GM18519 (cell line): ENCODE data around the gene SMPDL3A.
"Not testable (repeated sequence)": the region's sequence is repeated elsewhere in the genome, so short reads cannot be mapped to it uniquely, and the experiment has no call there.

Experiments
- ATAC-seq: cut with Tn5 transposase; IDR thresholded peaks from one replicate; pipeline ENCODE4 v1.9.1; 2021; ENCODE audit warnings: mild to moderate bottlenecking, moderate library complexity; ENCODE audit not compliant: unreplicated experiment, low FRiP score

The SMPDL3A gene, protein sequence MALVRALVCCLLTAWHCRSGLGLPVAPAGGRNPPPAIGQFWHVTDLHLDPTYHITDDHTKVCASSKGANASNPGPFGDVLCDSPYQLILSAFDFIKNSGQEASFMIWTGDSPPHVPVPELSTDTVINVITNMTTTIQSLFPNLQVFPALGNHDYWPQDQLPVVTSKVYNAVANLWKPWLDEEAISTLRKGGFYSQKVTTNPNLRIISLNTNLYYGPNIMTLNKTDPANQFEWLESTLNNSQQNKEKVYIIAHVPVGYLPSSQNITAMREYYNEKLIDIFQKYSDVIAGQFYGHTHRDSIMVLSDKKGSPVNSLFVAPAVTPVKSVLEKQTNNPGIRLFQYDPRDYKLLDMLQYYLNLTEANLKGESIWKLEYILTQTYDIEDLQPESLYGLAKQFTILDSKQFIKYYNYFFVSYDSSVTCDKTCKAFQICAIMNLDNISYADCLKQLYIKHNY

DNA sequence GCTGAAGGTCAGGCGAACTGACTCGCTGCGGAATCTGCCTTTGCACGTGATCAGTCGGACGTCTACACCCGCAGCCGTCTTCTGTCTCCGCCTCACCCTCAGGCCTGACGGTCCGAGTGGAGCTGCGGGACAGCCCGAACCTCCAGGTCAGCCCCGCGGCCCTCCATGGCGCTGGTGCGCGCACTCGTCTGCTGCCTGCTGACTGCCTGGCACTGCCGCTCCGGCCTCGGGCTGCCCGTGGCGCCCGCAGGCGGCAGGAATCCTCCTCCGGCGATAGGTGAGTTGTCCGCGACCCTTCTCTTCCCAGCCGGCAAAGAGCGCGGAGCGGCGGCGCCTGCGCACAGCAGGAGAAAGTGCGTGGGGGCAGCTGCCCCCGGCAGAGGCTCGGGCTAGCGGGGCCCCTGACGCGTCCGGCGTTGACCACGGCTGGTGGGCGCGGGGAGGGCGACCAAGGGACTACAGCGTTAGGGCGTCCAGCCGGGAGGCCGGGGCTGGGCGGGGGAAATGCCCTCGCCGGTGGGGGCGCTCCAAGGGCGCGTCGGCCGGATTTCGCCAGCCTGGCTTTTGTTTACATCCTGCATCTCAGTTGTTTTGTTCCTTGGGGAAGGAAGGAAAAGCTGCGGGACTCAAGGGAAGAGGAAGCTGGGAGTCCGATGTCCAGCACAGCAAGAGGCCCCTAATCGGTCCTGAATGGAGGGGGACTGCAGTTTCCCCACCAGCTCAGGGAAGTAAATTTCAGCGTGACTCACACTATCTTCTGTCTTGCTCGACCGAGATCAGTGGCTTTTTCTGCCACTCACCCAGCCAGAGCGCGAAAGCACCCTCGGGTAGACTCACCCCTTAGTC, at the start of gene SMPDL3A:
SMPDL3A (plus strand) TSS at position 77 of the 846 bp plus-strand sequence; CDS start at position 166, 89 bp downstream.
- ATAC-seq = peak; percentile 60

DNA sequence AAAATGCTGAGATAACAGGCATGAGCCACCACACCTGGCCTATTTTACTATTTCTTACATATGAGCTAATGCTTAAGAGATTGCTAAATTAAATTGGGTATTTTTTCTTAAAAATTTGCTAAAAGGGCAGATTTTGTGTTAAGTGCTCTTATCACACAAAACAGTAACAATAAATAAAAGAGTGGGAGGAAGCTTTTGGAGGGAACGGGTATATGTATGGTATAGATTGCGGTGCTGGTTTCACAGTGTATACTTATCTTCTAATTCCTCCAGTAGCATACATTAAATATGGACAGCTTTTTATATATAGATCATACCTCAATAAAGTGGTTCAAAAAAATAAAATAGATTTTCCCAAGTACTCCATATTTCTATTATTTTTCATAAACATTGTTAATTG, 49.0 kb upstream of the SMPDL3A start:
- ATAC-seq = no peak

DNA sequence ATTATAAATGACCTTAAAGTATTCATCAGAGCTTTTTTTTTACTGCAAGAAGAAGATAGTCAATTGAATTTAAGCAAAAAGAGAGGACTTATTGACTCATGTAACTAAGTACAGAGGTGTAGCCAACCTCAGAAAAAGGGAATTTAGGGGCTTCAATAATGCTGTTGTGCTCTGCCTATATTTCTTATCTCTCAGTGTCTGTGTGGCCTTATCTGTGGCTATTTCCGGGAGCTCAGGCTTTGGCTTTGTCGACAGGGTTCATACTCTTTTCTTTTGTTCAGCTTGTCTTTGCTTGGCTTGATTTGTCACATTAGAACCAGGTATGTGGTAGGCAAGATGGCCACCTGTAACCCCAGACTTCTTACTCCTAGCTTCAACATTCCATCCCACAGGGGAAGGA, 48.1 kb upstream of the SMPDL3A start:
- no peak for ATAC-seq

DNA sequence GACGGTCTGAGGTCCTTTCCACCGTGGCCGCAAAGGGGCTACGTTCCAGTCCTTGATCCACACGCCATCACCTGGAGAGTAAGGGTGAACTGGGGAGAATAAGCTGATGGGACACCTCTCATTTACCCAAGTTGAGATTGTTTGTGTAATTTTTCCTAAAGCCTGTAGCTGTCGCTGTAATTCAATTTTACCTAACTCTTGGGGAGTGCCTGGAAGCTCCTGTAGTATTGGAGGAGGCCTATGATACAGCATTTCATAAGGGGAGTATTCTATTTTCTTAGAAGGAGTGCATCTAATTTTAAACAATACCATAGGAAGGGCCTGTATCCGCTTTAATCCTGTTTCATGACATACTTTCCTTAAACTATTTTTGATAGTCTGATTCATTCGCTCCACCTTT, 44.8 kb upstream of the SMPDL3A start:
- not testable (repeated sequence) for ATAC-seq

DNA sequence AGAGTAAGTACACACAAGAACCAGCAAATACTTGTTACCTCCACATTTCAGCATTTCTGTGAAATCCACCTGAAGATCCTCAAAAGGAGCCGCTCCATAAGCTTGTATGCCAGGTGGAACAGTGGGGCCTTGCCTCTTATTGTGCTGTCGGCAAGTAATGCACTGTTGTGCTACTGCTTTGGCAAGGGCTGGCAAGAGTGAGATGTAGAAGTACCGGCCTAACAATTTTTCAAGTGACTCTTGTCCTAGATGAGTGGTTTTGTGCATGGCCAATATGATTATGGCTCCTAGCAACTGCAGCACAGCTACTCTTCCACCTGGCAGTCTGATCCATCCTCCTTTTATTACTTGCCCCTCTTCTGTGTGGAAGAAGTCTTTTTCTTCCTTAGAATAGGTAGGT, 44.2 kb upstream of the SMPDL3A start:
- ATAC-seq = not testable (repeated sequence)

DNA sequence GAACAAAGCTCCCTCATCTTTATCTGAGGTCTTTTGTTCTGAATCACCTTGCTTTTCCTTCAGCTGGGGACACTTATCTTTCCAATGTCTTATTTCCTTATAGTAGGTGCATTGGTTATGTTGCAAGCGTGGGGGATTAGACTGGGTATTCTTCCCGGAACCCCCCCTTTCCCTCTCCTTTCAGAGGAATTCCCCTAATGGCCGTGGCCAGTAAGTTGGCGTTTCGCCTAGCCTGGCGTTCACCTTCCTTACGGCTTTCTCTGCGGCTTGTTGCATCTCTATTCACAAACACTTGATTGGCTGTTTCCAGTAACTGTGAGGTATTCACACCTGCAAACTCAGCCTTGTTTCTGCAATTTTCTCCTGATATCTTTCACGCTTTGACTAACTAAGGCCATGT, 42.4 kb upstream of the SMPDL3A start:
- ATAC-seq = no peak

DNA sequence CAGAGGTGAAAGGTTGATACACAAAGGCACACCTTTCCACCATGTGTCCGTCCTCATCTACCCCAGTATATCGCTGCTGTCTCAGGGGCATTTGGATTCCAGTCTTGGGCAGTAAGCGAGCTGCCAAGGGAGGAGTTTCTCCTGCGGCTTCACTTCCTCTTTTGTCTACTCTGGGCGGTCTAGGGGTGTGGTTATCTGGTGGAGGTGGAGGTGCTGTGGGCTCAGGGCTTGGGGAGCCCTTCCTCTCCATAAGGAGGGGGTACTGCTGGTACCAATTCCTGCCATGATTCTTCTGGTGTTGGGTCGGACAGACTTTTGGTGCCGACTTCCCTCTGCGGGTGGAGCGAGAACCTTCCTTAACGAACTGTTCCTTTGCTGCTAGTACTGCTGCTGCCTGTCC, 41.5 kb upstream of the SMPDL3A start:
- no peak for ATAC-seq

DNA sequence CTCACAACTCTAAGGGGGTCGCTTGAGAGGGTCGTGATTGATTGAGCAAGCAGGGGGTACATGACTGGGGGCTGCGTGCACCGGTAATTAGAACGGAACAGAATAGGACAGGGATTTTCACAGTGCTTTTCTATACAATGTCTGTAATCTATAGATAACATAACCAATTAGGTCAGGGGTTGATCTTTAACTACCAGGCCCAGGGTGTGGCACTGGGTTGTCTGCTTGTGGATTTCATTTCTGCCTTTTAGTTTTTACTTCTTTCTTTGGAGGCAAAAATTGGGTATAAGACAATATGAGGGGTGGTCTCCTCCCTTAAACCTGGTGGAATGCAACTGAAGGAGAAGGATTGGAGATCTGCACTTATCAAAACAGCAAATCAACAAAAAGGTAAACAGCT, 40.1 kb upstream of the SMPDL3A start:
- not testable (repeated sequence) for ATAC-seq

DNA sequence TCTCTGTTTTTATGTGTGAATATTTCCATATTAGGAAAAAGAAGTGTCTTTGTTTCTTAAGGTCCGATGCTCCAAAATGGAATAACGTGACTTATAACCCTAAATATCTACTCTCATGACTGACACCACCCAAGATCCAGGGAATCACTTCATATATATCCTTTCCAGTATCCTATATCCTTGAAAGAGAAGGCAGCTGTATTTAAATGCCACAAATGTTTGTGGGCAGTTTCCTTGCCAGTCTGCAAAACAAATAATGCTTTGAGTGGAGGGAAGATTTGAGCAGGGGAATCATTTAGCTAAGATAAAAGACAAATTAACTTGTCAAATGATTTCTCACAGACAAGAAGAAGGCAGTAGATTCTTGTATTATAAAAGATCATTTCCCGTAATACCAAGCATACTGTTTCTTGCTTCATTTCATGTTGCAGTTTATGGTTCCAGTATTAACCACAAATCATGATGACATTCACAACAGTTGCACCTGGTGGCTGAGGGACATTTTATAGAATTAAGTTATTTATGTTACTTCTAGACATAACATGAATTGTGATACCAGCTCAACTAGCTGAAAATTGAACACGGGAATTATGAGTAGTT, 39.5 kb upstream of the SMPDL3A start:
- ATAC-seq = no peak

DNA sequence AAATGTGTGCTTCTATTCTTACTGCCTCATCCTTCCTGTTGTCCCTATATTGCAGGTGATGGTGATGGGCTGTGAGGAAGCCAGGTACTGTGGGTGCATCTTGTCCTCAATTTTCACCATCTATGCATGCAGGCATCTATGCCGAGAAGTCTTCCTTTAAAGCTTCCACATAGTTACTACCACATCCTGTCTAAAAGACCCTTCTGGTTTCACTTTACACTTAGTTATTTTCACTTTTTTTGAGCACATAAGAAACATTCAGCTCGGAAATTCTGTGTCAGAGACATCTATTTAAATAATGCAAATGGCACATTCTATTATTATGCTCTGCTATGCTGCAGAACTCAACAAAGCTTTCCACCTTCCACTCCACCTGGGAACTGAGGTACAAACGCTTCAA, 37.7 kb upstream of the SMPDL3A start:
- peak; percentile 90 for ATAC-seq

DNA sequence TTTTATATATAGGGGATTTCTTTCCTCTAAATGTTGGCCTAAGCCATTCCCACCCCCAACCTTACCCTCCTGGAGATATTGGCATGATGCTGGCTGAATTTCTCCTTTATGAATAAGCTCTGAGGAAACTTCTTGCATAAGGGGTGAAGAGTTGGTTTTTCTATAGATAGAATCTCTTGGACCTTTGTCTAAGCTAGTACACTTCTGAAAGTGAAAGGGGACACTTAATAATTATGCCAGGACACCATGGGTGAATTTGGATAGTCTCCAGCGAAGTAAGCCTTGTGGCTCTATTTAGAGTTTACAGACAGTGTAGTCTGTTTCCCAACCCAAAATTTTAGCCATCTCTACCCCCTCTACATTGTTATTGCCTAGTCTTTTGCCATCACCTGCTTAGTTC, 36.6 kb upstream of the SMPDL3A start:
- ATAC-seq = peak; percentile 22

DNA sequence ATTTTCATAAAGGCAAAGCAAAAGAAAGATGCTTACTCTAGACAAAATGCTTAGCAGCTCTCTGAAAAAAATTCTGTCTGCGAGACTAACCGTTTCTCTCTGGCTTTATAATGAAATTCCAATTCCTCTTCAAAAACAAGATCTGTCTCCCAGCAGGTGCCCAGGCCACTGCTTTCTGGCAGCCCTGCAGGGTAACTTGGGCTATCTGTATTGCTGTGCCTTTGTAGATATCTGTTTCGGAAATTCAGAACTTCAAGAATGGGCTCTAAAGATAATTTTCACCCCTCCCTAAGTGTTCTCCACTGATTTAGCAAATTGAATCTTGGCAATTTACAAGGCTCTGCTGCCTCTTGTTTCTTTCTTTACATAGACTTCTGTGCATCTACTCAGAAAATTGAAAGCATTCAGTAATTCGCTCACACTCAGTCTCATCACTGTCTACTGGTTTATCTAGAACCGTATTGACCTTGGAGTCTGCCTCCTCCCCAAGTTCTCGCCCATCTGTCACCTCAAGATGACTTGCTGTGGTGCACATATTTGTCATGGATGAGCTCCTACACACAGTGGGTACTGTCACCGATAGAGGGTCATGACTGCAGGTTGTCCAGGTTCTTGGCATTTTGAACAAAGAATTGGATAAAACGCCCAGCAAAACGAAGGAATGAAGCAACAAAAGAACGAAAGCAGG, 35.9 kb upstream of the SMPDL3A start:
- no peak for ATAC-seq

DNA sequence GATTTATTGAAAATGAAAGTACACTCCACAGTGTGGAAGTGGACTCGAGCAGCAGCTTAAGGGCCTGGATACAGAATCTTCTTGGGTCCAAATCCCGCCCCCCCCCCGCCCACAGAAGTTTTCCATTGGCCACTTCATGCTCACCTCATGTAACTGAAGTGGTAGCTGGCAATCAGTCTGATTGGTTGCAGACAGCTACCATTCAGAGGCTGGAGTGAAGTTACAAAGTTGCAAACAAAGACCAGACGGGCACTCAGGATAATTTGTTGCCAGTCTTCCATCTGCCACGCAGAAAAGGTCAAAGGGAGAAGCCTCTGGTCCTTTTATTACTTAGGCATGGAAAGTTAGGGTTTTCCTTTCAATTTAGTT, 35.4 kb upstream of the SMPDL3A start:
- ATAC-seq = no peak

DNA sequence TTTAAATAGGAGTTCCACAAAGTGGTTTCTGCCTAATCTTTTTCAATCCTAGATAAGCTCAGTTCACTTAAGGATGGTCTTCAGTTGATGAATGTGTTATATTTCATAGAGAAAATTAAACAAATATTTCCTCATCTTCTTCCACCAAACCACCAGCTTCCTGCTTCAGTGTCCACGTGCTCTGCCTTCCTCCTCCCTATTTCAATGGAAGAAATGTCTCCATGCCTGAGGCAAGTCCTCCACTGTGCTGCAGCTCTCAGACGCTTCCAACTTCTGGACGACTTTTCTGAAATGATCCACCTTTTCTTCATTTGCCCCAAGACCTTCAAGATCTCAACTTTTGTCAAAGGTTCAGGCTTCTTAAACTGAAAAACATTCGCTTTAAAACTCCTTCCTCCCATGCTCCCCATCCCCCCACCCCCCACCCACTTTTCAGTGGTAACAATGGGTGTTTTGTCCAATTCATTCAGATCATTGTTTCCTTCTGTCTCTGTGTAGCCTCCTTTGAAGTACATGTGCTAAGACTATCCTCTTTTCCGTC, 34.8 kb upstream of the SMPDL3A start:
- ATAC-seq = no peak

DNA sequence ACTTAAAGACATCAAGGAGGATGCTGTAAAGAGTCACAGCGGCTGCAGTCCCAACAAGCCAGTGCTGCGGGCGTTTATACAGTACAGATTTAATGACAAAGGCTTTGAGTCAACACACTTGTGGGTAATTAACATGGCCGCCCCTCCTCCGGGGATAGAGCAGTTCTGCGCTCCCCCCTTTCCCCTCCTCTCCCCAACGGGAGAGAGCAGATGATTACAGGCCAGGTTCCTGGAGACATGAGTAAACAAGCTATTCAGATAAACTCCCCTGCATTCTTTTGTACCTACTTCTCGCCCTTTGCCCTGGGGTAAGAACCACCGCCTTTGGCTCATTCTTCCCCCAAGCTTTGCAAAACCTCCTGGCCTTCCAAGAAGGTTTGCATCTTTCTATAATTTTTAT, 33.2 kb upstream of the SMPDL3A start:
- no peak for ATAC-seq

DNA sequence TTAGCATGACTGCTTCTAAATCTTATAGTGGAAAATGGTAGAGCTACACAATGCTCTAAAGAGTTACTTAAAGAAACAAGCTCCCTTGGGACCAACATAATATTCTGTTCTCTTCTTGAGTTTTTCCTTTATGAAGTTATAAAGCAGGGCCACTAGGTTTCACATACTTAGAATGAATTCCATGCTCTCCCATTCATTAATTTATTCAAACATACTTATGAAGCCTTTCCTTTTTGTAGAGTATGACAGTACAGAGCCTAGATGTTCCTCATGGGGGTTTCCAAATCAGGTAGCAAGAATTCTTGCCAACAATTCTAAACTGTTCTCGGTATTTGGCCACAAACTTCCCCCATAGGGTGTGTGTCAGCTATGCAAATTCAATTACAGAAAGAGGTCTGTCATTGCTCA, 30.1 kb upstream of the SMPDL3A start:
- peak; percentile 99 for ATAC-seq

DNA sequence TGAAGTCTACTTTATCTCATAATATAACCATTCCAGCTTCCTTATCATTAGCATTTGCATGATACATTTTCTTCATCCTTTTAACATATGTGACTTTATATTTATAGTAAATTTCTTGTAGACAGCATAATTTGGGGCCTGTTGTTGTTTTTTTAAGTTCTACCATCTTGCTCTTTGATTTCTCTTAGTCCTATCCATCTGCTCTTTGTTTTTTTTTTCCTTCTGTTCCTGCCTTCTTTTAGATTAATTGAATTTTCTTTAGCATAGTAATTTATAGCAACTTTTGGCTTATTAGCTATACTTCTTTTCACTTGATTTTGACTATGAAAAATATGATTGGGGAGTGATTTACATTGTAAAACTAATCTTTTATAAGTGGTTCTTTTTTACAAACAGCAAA, 28.7 kb upstream of the SMPDL3A start:
- ATAC-seq = no peak

DNA sequence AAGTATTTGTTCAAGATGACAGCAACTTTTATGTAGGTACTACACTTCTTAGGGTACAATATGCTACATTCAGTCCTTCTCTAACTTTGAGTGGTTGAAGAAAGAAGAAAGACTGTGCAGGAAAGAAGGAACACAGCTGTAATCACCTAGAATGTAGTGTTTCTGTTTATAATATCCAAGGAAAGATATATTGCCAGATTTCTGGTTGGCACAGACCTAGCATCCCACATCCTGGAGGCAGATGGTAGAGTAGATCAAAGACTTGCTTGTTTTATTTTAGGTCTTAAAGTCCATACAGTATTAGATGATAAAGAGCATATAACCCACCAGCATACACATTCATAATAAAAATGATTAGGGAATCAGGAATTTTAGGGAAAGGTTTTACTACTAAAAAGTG, 22.8 kb upstream of the SMPDL3A start:
- no peak for ATAC-seq

DNA sequence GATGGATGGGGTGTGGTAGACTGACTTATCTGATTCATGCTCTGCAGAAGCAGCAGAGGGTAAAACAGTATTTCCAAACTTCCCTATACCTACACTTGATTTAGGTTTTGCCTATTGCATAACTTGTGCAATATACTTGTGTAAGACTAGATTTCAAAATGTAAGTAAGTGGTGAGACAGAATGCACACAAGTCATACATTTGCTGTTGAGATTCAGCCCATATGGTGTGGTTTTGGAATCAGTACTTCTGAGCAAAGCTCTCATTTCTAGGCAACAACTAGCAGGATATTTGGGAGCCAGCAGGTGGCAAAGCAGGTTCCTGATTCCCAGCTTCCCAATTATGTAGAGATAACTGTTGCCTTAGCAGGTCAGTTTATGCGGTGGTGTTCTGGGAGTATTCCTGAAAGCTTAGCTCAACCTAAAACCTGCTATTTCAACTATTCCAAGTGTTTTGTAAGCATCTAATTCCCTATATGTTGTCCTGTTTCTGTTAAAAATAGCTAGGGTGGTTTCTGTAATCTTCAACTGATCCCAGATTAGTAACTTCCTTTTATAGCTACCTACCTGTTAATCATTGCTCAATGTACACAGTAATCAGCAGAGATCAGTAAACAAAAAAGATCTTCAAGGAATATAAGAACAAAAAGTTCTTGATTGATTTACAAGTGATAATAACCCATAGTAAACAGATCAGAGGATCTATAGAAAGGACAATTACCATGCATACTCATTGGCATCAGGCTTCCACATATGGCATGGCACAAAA, 18.0 kb upstream of the SMPDL3A start:
- no peak for ATAC-seq
